HepG2 (cell line): ENCODE data around the gene PRKD2.

Source experiments
- ZNF138 ChIP-seq: sonication (generic); formaldehyde crosslinking; IDR thresholded peaks from 2 replicates; pipeline ENCODE4 v1.5.0; 2020; ENCODE audit warnings: mild to moderate bottlenecking, low read depth, missing genetic modification reagents
- ZNF281 ChIP-seq: sonication (generic); formaldehyde crosslinking; IDR thresholded peaks from 2 replicates; pipeline ENCODE4 v1.4.0; 2020; ENCODE audit warnings: missing genetic modification reagents, borderline replicate concordance

- TF ChIP-seq ZNF281 (CRISPR knock-in tag) (no peak), ZNF138 (no peak)
These were observed 45.5 kb upstream of the PRKD2 start for GRCh38 chr19:46762245-46762890.
